ENCODE results near the gene CEP72. TPM values are rescaled to one million over a fixed set of nuclear protein-coding genes. Genes with fewer than 3 reads are reported as not detected.

CEP72 gene
- polyA plus RNA-seq, 1 donor (not counting 4 experiments of a cell fraction or from before 2014, with no cell fraction given) = 4.5 TPM

DNA sequence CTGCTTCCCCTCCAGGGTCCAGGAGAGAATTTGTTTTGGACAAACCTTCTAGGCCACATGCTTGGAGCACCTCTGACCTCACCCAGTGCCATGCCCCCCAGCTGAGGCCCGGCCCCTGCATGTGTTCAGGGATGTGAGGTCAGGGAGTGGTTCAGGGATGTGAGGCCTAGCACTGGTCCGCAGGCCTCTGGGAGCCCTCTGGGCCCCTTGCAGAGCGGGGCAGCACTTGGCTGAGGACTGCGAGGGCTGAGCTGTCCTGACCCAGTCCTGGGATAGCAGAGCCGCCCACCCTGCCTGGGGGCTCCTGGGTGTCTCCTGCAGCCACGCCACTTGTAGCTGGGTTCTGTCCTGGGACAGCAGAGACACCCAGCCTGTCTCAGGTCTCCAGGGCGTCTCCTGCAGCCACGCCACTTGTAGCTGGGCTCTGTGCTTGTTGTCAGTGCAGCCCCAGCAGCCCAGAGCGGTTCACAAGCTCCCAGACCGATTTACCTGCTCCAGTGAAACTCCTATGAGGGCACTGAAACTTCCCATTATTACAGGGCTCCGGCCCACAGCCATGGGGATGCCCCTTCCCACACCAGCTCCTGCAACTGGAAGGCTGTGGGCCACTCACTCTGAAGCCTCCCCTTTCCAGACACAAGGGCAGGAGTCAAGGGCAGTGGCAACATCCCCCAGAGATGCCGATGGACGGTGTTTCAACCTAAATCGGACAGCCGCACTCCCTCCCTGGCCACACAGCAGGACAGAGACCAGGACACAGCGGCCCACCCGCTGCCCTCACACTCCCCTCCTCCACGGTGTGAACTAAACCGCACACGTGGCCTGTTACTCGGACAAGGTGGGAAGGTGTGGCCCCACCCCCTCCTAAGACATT is 5.4 kb upstream of the CEP72 start:
- dilution Hi-C loops (cut with MboI; ENCODE audit: extremely low pct_ligation_motif_present, low sequenced_read_pairs) = no loop called here

DNA sequence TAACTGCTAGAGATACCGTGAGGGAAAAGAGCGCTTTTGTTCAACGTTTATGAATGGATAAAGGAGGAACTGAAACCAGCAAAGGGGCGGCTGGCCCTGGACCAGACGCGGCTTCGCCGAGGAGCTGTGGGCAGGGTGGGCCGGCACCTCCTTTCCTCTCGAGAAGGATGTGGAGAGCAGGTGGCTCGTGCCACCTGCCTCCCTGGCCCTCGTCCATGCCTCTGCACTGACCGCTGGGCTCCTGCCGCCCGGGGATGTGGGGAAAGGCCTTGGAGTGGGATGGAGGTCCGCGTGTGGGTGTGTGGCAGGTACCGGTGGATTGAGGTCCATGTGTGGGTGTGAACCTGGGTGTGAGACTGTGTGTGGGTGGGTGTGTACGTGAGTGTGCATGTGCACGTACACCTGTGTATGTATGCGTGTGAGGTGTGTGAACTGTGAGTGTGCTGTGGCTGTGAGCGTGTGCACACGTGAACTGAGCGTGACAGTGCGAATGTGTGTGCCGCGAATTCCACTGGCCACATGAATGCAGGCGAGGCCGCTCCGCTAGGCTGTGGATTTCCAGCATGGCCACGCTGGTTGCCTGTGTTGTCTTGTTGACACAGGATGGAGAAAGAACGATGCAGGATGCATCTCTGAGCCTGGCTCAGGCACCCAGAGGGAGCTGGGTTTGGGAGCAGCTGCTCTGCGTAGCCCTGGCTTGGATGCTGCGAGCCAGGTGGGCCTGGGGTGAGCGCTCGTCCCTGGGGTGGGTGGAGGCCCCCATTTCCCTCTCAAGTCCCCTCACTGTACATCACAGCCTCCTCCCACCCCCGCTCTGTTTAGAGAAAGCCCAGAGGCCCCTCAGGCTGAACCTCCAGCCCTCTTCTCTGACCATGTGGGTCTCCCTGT is 4.4 kb upstream of the CEP72 start:
- Histone ChIP-seq H3K9me3 (ENCODE audit: control insufficient read depth, low read depth, low read length) (no peaks in the 10 kb centered on the region), H3K79me2 (ENCODE audit: control insufficient read depth, insufficient read depth, low read length) (peaks cover 4% of the 10 kb centered on the region), H3K4me3 (ENCODE audit: control insufficient read depth in 2 of 3, extremely low read depth in 1 of 3, insufficient read depth in 2 of 3, low read depth in 1 of 3, low read length in 3 of 3) (no peak overlapping the region), H2AFZ (ENCODE audit: control insufficient read depth, low read length) (no peak overlapping the region), H3K4me1 (ENCODE audit: control insufficient read depth, extremely low read depth, insufficient read depth, low read length) (peaks cover under 1% of the 10 kb centered on the region), H4K20me1 (ENCODE audit: control insufficient read depth, extremely low read depth, insufficient read depth, low read length) (no peaks in the 10 kb centered on the region), H3K9ac (ENCODE audit: control insufficient read depth, extremely low read depth, insufficient read depth, low read length) (no peak overlapping the region), H3K36me3 (ENCODE audit: control insufficient read depth in 2 of 2, extremely low read depth in 1 of 2, insufficient read depth in 2 of 2, low read length in 2 of 2) (no peaks in the 10 kb centered on the region), H3K27me3 (ENCODE audit: control insufficient read depth, extremely low read depth, insufficient read depth, low read length) (no peaks in the 10 kb centered on the region), H3K9me1 (ENCODE audit: control insufficient read depth, extremely low read depth, insufficient read depth, low read length) (no peaks in the 10 kb centered on the region), H3K4me2 (ENCODE audit: control insufficient read depth, extremely low read depth, insufficient read depth, low read depth, low read length) (no peak overlapping the region), H3K27ac (ENCODE audit: control insufficient read depth, insufficient read depth, low read length) (no peak overlapping the region)
- DNase-seq (ENCODE audit: low read depth, low spot score) (no peak), FAIRE-seq (no peak)
- no peak for TF ChIP-seq CTCF (optimal IDR thresholded peaks at IDR 0.05 in 1 of 3, IDR thresholded peaks at IDR 0.05 in 1 of 3, conservative IDR thresholded peaks at IDR 0.05 in 1 of 3; ENCODE audit: extremely low read depth in 1 of 3, insufficient read depth in 2 of 3, low read length in 3 of 3)
- TF ChIP-seq EZH2 (IDR thresholded peaks at IDR 0.05; ENCODE audit: low read length) = no peak
- dilution Hi-C loops (cut with MboI; ENCODE audit: extremely low pct_ligation_motif_present, low sequenced_read_pairs) = no loop called here

More for the DNA sequence above, 5.4 kb upstream of the CEP72 start:
- Histone ChIP-seq H3K27ac (ENCODE audit: control insufficient read depth, insufficient read depth, low read length) (no peak overlapping the region), H3K4me3 (ENCODE audit: control insufficient read depth in 2 of 3, extremely low read depth in 1 of 3, insufficient read depth in 2 of 3, low read depth in 1 of 3, low read length in 3 of 3) (no peak overlapping the region), H3K4me2 (ENCODE audit: control insufficient read depth, extremely low read depth, insufficient read depth, low read depth, low read length) (no peak overlapping the region), H3K79me2 (ENCODE audit: control insufficient read depth, insufficient read depth, low read length) (no peaks in the 10 kb centered on the region), H3K9ac (ENCODE audit: control insufficient read depth, extremely low read depth, insufficient read depth, low read length) (no peak overlapping the region), H3K4me1 (ENCODE audit: control insufficient read depth, extremely low read depth, insufficient read depth, low read length) (no peaks in the 10 kb centered on the region), H3K9me3 (ENCODE audit: control insufficient read depth, low read depth, low read length) (no peaks in the 10 kb centered on the region), H3K9me1 (ENCODE audit: control insufficient read depth, extremely low read depth, insufficient read depth, low read length) (no peaks in the 10 kb centered on the region), H2AFZ (ENCODE audit: control insufficient read depth, low read length) (no peak overlapping the region), H3K36me3 (ENCODE audit: control insufficient read depth in 2 of 2, extremely low read depth in 1 of 2, insufficient read depth in 2 of 2, low read length in 2 of 2) (no peaks in the 10 kb centered on the region), H4K20me1 (ENCODE audit: control insufficient read depth, extremely low read depth, insufficient read depth, low read length) (no peaks in the 10 kb centered on the region), H3K27me3 (ENCODE audit: control insufficient read depth, extremely low read depth, insufficient read depth, low read length) (peaks cover under 1% of the 10 kb centered on the region)
- DNase-seq (ENCODE audit: low read depth, low spot score) (no peak), FAIRE-seq (no peak)
- no peak for TF ChIP-seq CTCF (optimal IDR thresholded peaks at IDR 0.05 in 1 of 3, IDR thresholded peaks at IDR 0.05 in 1 of 3, conservative IDR thresholded peaks at IDR 0.05 in 1 of 3; ENCODE audit: extremely low read depth in 1 of 3, insufficient read depth in 2 of 3, low read length in 3 of 3)

All from keratinocyte (primary cell).